ENCODE data around the gene FIGLA. TPM values are rescaled to one million over a fixed set of nuclear protein-coding genes. Genes with fewer than 3 reads are reported as not detected.

Gene FIGLA
- polyA plus RNA-seq, 1 experiment, result not detected

Small RNA genes lying within 50 kb of the gene (small RNA-seq; reads per million reads assigned to genes)
- gene HMGN2P21 (ENCODE audit: insufficient read length, low read depth), result not detected

Other genes with a start within 250 kb of the FIGLA start
- not detected in 2 replicates for gene TGFA, start 236.8 kb downstream of the FIGLA start, polyA plus RNA-seq (2011; rRNA removed)
- gene ADD2, start 22.4 kb downstream of the FIGLA start, polyA plus RNA-seq (2011; rRNA removed), result 0.12 TPM in 1 of 2 replicates, not detected in the other
- gene CLEC4F, start 30.0 kb upstream of the FIGLA start, polyA plus RNA-seq (2011; rRNA removed), result not detected in 2 replicates
- not detected in 2 replicates for gene CD207, start 45.2 kb upstream of the FIGLA start, polyA plus RNA-seq (2011; rRNA removed)
- gene VAX2, start 109.9 kb upstream of the FIGLA start, polyA plus RNA-seq (2011; rRNA removed), result 0.83 and 1.3 TPM in 2 replicates
- 0.57 and 0.82 TPM in 2 replicates for gene ATP6V1B1, start 145.3 kb upstream of the FIGLA start, polyA plus RNA-seq (2011; rRNA removed)
- 0.72 and 1.1 TPM in 2 replicates for gene ANKRD53, start 188.0 kb upstream of the FIGLA start, polyA plus RNA-seq (2011; rRNA removed)
- 106 and 119 TPM in 2 replicates for gene TEX261, start 204.2 kb upstream of the FIGLA start, polyA plus RNA-seq (2011; rRNA removed)